Cardiac fibroblast (primary cell): ENCODE results near the gene KRIT1.
A peak's percentile ranks its signal among the peaks of the same experiment; 100 is the strongest.

Experiments used
- DNase-seq, 2 donors: peaks; one replicate each; pipeline versions ENCODE4 v3.0.0 to v3.0.0-alpha.2; 2010; ENCODE audit warnings: low read depth in 2 of 2
- H3K4me3 ChIP-seq, 2 donors: replicated peaks in 1 of 2; 1 replicate in 1 of 2; 2 replicates in 1 of 2; pipeline ENCODE4 v1.5.1; 2011; ENCODE audit warnings: low read depth in 2 of 2, low read length in 2 of 2, mild to moderate bottlenecking in 2 of 2, moderate library complexity in 1 of 2
- CTCF ChIP-seq: IDR thresholded peaks from one replicate; pipeline ENCODE4 v1.5.1; 2011; ENCODE audit warnings: low read depth, mild to moderate bottlenecking, low read length, inconsistent platforms

The KRIT1 gene

GRCh38 chr7:92228742-92229141 is 17.0 kb downstream of the KRIT1 start:
- H3K4me3 ChIP-seq = no peak overlapping the region
- no peak for TF ChIP-seq CTCF
- DNase-seq = no peak

- no peak for TF ChIP-seq CTCF
- no peak overlapping the region for H3K4me3 ChIP-seq
- DNase-seq = peak in 1 of 2 donors; percentile 25
Measured at GRCh38 chr7:92228100-92228499, 17.6 kb downstream of the KRIT1 start.

- TF ChIP-seq CTCF = no peak
- DNase-seq = no peak
- H3K4me3 ChIP-seq = no peak overlapping the region
Measured at GRCh38 chr7:92226981-92227380, 18.7 kb downstream of the KRIT1 start.

GRCh38 chr7:92221766-92222165 is 23.9 kb downstream of the KRIT1 start:
- no peak overlapping the region for H3K4me3 ChIP-seq
- DNase-seq = no peak
- no peak for TF ChIP-seq CTCF

- DNase-seq = peak in 1 of 2 donors; percentile 2
- no peak overlapping the region for H3K4me3 ChIP-seq
Measured at GRCh38 chr7:92206672-92207071, 39.0 kb downstream of the KRIT1 start.

GRCh38 chr7:92205987-92206386 is 39.7 kb downstream of the KRIT1 start:
- no peak for TF ChIP-seq CTCF
- DNase-seq = no peak
- no peak overlapping the region for H3K4me3 ChIP-seq

More at GRCh38 chr7:92206672-92207071, 39.0 kb downstream of the KRIT1 start:
- no peak for TF ChIP-seq CTCF

GRCh38 chr7:92200791-92201190 is 44.9 kb downstream of the KRIT1 start:
- no peak overlapping the region for H3K4me3 ChIP-seq
- no peak for DNase-seq
- no peak for TF ChIP-seq CTCF
